Stimulated activated CD8-positive, alpha-beta memory T cell treated with anti-CD3 and anti-CD28 coated beads, Interleukin-12 subunit alpha, Interleukin-12 subunit beta, amount 100 ng/mL, for 1 hour (primary cell): ENCODE data around the gene SRD5A3.
"Not testable (repeated sequence)": the region's sequence is repeated elsewhere in the genome, so short reads cannot be mapped to it uniquely, and the experiment has no call there.

Experiments
- DNase-seq: peaks from one replicate; pipeline ENCODE4 v3.0.0-alpha.2; 2020; ENCODE audit warnings: low read depth

The SRD5A3 gene

GRCh38 chr4:55346851-55347255 lies 811 bp downstream of the SRD5A3 start:
- no peak for DNase-seq

GRCh38 chr4:55347610-55348228 lies 1.7 kb downstream of the SRD5A3 start:
- no peak for DNase-seq

- no peak for DNase-seq
Observed at GRCh38 chr4:55348466-55348865, 2.4 kb downstream of the SRD5A3 start.

- DNase-seq = not testable (repeated sequence)
Observed at GRCh38 chr4:55350870-55351269, 4.8 kb downstream of the SRD5A3 start.

- no peak for DNase-seq
Observed at GRCh38 chr4:55351824-55352223, 5.8 kb downstream of the SRD5A3 start.

- DNase-seq = no peak
Observed at GRCh38 chr4:55352726-55353125, 6.7 kb downstream of the SRD5A3 start.

GRCh38 chr4:55353228-55353747 lies 7.2 kb downstream of the SRD5A3 start:
- DNase-seq = not testable (repeated sequence)

GRCh38 chr4:55354648-55355047 lies 8.6 kb downstream of the SRD5A3 start:
- DNase-seq = no peak

- no peak for DNase-seq
Observed at GRCh38 chr4:55355555-55355954, 9.5 kb downstream of the SRD5A3 start.

- no peak for DNase-seq
Observed at GRCh38 chr4:55356991-55357461, 11.0 kb downstream of the SRD5A3 start.

- no peak for DNase-seq
Observed at GRCh38 chr4:55358246-55358645, 12.2 kb downstream of the SRD5A3 start.

GRCh38 chr4:55358668-55359067 lies 12.6 kb downstream of the SRD5A3 start:
- DNase-seq = no peak

GRCh38 chr4:55359397-55359916 lies 13.4 kb downstream of the SRD5A3 start:
- no peak for DNase-seq

- not testable (repeated sequence) for DNase-seq
Observed at GRCh38 chr4:55362938-55363337, 16.9 kb downstream of the SRD5A3 start.

- DNase-seq = no peak
Observed at GRCh38 chr4:55363691-55364351, 17.8 kb downstream of the SRD5A3 start.

- no peak for DNase-seq
Observed at GRCh38 chr4:55364691-55365344, 18.8 kb downstream of the SRD5A3 start.

- DNase-seq = no peak
Observed at GRCh38 chr4:55365345-55365728, 19.3 kb downstream of the SRD5A3 start.

- DNase-seq = no peak
Observed at GRCh38 chr4:55366621-55367020, 20.6 kb downstream of the SRD5A3 start.

GRCh38 chr4:55367084-55367722 lies 21.2 kb downstream of the SRD5A3 start:
- no peak for DNase-seq

GRCh38 chr4:55369968-55370367 lies 23.9 kb downstream of the SRD5A3 start:
- no peak for DNase-seq

- DNase-seq = no peak
Observed at GRCh38 chr4:55372259-55372658, 26.2 kb downstream of the SRD5A3 start.

- no peak for DNase-seq
Observed at GRCh38 chr4:55373461-55373860, 27.4 kb downstream of the SRD5A3 start.
